HepG2 (cell line): ENCODE results near the gene GOT1. TPM values are rescaled to one million over a fixed set of nuclear protein-coding genes. Genes with fewer than 3 reads are reported as not detected.

Experiments
- ATAC-seq: fragments of 200-7000 bp; cut with Tn5 transposase; 3 replicates; pipeline ENCODE4 v1.9.1; 2020; ENCODE audit warnings: mild to moderate bottlenecking, moderate library complexity
- BruUV-seq: library from RNA; stranded (reverse); fragments of 400-500 nt; replicated peaks from 2 replicates; lab custom pipeline; 2021; lab: Mats Ljungman, UMichigan
- CTCF ChIA-PET: fragments of 300-600 bp; formaldehyde crosslinking; extraction: SDS; loops from one replicate; lab custom pipeline; 2021; ENCODE audit warnings: low total read pairs, inconsistent platforms, low intra/inter-chr PET ratio; lab: Yijun Ruan, JAX
- POLR2A ChIA-PET: fragments of 350-600 bp; sonication (Branson Sonifier 250); formaldehyde crosslinking; loops from one replicate; lab custom pipeline; 2020; ENCODE audit warnings: antibody characterized with exemption, inconsistent platforms; lab: Yijun Ruan, JAX
- DNase-seq: peaks from one replicate; pipeline ENCODE4 v3.0.0-alpha.2; 2015; ENCODE audit warnings: low spot score
- FAIRE-seq: peaks from 3 replicates; lab custom pipeline; 2011; peaks lifted over from hg19 to GRCh38; lab: Jason Lieb, UNC
- H2AFZ ChIP-seq: one replicate; pipeline ENCODE4 v1.6.1; 2011; ENCODE audit warnings: low read length, inconsistent platforms
- H3K27ac ChIP-seq: fragments of 300-600 bp; 3 replicates; pipeline ENCODE4 v1.8.0; 2011; ENCODE audit warnings: mixed run types, mild to moderate bottlenecking, mixed read lengths, low read length, inconsistent platforms; ENCODE audit not compliant: insufficient read depth; ENCODE audit errors: extremely low read length
- H3K27me3 ChIP-seq, 2 experiments: fragments of 200-600 bp in 1 of 2; 2 replicates in 1 of 2; 3 replicates in 1 of 2; pipeline versions ENCODE4 v1.6.0 to v1.8.0; 2011; ENCODE audit warnings: low read length in 2 of 2, mild to moderate bottlenecking in 2 of 2, moderate library complexity in 2 of 2, inconsistent platforms in 1 of 2; ENCODE audit not compliant: insufficient read depth in 2 of 2, control insufficient read depth in 1 of 2
- H3K36me3 ChIP-seq, 2 experiments: fragments of 200-600 bp in 1 of 2; replicated peaks in 1 of 2; 2 replicates in 1 of 2; 3 replicates in 1 of 2; pipeline versions ENCODE4 v1.5.1 to v1.8.0; 2011; ENCODE audit warnings: low read length in 2 of 2, inconsistent platforms in 1 of 2; ENCODE audit not compliant: insufficient read depth in 2 of 2, control insufficient read depth in 1 of 2
- H3K4me1 ChIP-seq: 2 replicates; pipeline ENCODE4 v1.5.1; 2012; ENCODE audit warnings: low read length, inconsistent platforms; ENCODE audit not compliant: insufficient read depth
- H3K4me2 ChIP-seq: 2 replicates; pipeline ENCODE4 v1.6.0; 2011; ENCODE audit warnings: low read depth, low read length, inconsistent platforms
- H3K4me3 ChIP-seq, 3 experiments: fragments of 200-600 bp in 1 of 3; sonication (generic), shearing (Covaris generic) in 1 of 3; replicated peaks in 1 of 3; 2 replicates each; pipeline ENCODE4 v1.5.1; 2011 to 2016; ENCODE audit warnings: low read length in 3 of 3, inconsistent platforms in 2 of 3, low read depth in 2 of 3, mild to moderate bottlenecking in 2 of 3, control low read depth in 1 of 3, mixed read lengths in 1 of 3; ENCODE audit not compliant: insufficient read depth in 1 of 3
- H3K79me2 ChIP-seq: one replicate; pipeline ENCODE4 v1.6.1; 2011; ENCODE audit warnings: low read length, inconsistent platforms; ENCODE audit not compliant: insufficient read depth
- H3K9ac ChIP-seq: 2 replicates; pipeline ENCODE4 v1.6.0; 2011; ENCODE audit warnings: mild to moderate bottlenecking, low read depth, low read length, inconsistent platforms; ENCODE audit not compliant: insufficient read depth
- H3K9me3 ChIP-seq: 2 replicates; pipeline ENCODE4 v1.5.1; 2012; ENCODE audit warnings: mild to moderate bottlenecking, low read length
- H4K20me1 ChIP-seq: 2 replicates; pipeline ENCODE4 v1.6.0; 2011; ENCODE audit warnings: inconsistent platforms, mild to moderate bottlenecking, low read length, moderate library complexity; ENCODE audit not compliant: insufficient read depth
- KDM5B ChIP-seq: sonication (generic); formaldehyde crosslinking; IDR thresholded peaks from 2 replicates; pipeline ENCODE4 v1.4.0; 2020; ENCODE audit warnings: missing genetic modification reagents, mild to moderate bottlenecking, borderline replicate concordance
- RAD21 ChIP-seq: fragments of 450-650 bp; formaldehyde crosslinking; IDR thresholded peaks from 2 replicates; pipeline ENCODE4 v1.5.0; 2020; ENCODE audit warnings: mild to moderate bottlenecking
- RNF219 ChIP-seq: sonication (generic); formaldehyde crosslinking; IDR thresholded peaks from 2 replicates; pipeline ENCODE4 v1.5.0; 2020; ENCODE audit warnings: mild to moderate bottlenecking, missing genetic modification reagents
- SMC3 ChIP-seq: IDR thresholded peaks from 2 replicates; pipeline ENCODE4 v1.6.1; 2011; ENCODE audit warnings: low read length, improper control_type of control experiment
- STAG1 ChIP-seq: sonication (generic); formaldehyde crosslinking; IDR thresholded peaks from 2 replicates; pipeline ENCODE4 v1.4.0; 2020; ENCODE audit warnings: missing genetic modification reagents
- TFE3 ChIP-seq: IDR thresholded peaks from 2 replicates; pipeline ENCODE4 v1.6.1; 2016
- ZNF280D ChIP-seq: sonication (generic); formaldehyde crosslinking; IDR thresholded peaks from 2 replicates; pipeline ENCODE4 v1.5.1; 2020; ENCODE audit warnings: mild to moderate bottlenecking, missing genetic modification reagents
- WGBS: methylation state at CpG from one replicate; pipeline ENCODE4 v1.1.6; 2017; ENCODE audit warnings: low lambda C conversion rate; 5-methylcytosine and 5-hydroxymethylcytosine counted together
- in situ Hi-C: cut with HindIII; loops from 2 replicates; pipeline ENCODE4 v1.10.0; 2017; ENCODE audit warnings: low pct_unique_long_range_greater_than_20kb; ENCODE audit not compliant: extremely low pct_ligation_motif_present
- intact Hi-C: fragments of 100-400 bp; cut with micrococcal nuclease; formaldehyde crosslinking; loops from one replicate; pipeline ENCODE4 v1.10.0; 2022; ENCODE audit not compliant: unreplicated experiment
- polyA plus RNA-seq, 8 experiments: library from polyadenylated mRNA; depleted of rRNA in 3 of 8; stranded (reverse) in 7 of 8; unstranded in 1 of 8; fragments of >200 nt; fragmentation: Illumina TruSeq in 4 of 8; extraction: Trizol in 4 of 8; gene quantifications; 2 replicates each; pipeline versions ENCODE4 v1.2.1 to v1.2.3, GENCODE V29; 2011 to 2016; ENCODE audit warnings: low read depth in 4 of 8, missing spikeins in 1 of 8, mixed read lengths in 1 of 8; ENCODE audit not compliant: insufficient read depth in 1 of 8
- total RNA-seq, 5 experiments: library from RNA; depleted of rRNA; stranded (reverse); fragments of >200 nt; fragmentation: Illumina TruSeq; extraction: Trizol; gene quantifications; 2 replicates each; pipeline ENCODE4 v1.2.3, GENCODE V29; 2016; ENCODE audit warnings: low read depth in 1 of 5
- TF ChIP-seq, protein P1 (sequence below): sonication (generic); formaldehyde crosslinking; IDR thresholded peaks from 2 replicates; pipeline ENCODE4 v1.5.0; 2020; ENCODE audit warnings: mild to moderate bottlenecking, missing genetic modification reagents, moderate library complexity

The GOT1 gene
- total and polyA plus RNA-seq, 2 of the 13 experiments (the other 11 are each of a cell fraction or from before 2014, with no cell fraction given): 81.2 to 102 TPM

DNA sequence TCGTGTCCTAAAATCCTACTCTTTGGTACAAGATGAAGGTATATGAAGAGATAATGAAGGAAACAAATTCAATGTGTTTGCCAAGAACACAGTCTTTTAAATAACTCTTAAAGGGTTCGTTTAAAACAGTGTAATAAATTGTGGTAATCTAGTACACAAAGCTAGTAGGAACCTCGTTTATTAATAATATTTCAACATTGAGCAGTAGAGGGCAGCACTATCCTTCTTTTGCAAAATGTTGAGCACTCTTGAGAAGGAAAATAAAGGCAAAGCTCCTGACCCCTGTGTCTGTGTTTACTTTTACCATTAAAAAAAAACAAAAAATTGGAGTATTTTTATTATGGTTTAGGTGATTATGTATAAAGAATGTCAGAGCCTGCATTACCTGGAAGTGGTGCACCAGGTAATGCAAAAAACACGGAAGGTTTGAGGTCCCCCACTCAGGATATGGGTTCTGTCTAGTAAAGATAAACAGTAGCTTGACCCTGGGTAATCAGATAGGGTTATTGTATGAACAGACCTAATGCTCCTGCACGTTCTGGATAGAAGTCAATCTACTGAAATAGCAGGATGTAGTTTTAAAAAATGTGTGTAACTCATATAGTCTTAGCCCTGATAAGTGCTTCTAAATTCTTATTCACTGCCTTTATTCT, 5.7 kb upstream of the GOT1 start (continued):
- TF ChIP-seq RNF219: no peak
- TF ChIP-seq, protein P1, sequence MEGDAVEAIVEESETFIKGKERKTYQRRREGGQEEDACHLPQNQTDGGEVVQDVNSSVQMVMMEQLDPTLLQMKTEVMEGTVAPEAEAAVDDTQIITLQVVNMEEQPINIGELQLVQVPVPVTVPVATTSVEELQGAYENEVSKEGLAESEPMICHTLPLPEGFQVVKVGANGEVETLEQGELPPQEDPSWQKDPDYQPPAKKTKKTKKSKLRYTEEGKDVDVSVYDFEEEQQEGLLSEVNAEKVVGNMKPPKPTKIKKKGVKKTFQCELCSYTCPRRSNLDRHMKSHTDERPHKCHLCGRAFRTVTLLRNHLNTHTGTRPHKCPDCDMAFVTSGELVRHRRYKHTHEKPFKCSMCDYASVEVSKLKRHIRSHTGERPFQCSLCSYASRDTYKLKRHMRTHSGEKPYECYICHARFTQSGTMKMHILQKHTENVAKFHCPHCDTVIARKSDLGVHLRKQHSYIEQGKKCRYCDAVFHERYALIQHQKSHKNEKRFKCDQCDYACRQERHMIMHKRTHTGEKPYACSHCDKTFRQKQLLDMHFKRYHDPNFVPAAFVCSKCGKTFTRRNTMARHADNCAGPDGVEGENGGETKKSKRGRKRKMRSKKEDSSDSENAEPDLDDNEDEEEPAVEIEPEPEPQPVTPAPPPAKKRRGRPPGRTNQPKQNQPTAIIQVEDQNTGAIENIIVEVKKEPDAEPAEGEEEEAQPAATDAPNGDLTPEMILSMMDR (CRISPR knock-in tag): peak; percentile 69

GRCh38 chr10:99433378-99434020, 3.1 kb upstream of the GOT1 start:
- CTCF ChIA-PET: interaction anchor here (3.2 kb wide), 1 partner anchor 42 kb away, joined by 19 read pairs; no protein-coding TSS in a partner anchor
- no peak overlapping the region for H3K4me3 ChIP-seq
- WGBS: 7% methylated on average over 1 of the region's 1 CpG
- peaks cover 34% of the 10 kb centered on the region for H3K79me2 ChIP-seq
- H2AFZ ChIP-seq: no peak overlapping the region
- H3K9ac ChIP-seq: no peak overlapping the region
- H3K27me3 ChIP-seq: no peaks in the 10 kb centered on the region; a peak in 1 of 5 replicates
- H3K4me1 ChIP-seq: peaks cover 36% of the 10 kb centered on the region
- POLR2A ChIA-PET: no interaction called here
- no peaks in the 10 kb centered on the region for H3K9me3 ChIP-seq
- in situ Hi-C loops (loop anchor here (5.0 kb wide), 2 partner anchors 41 to 179 kb away; no protein-coding TSS in a partner anchor), intact Hi-C loops (loop anchor here (1.0 kb wide), 1 partner anchor 41 kb away; no protein-coding TSS in a partner anchor)
- BruUV-seq: no TSS peak
- FAIRE-seq (peak; percentile 72), ATAC-seq (no peak), DNase-seq (no peak)
- no peaks in the 10 kb centered on the region; the same call in 1 of the 2 replicates for H4K20me1 ChIP-seq
- no peak overlapping the region; the same call in 1 of the 2 replicates for H3K4me2 ChIP-seq
- no peaks in the 10 kb centered on the region; a peak in 1 of 5 replicates for H3K36me3 ChIP-seq
- no peak overlapping the region for H3K27ac ChIP-seq
- TF ChIP-seq, protein P1 (CRISPR knock-in tag): peak; percentile 57
- TF ChIP-seq SMC3 (peak; percentile 44), ZNF280D (CRISPR knock-in tag) (no peak), KDM5B (CRISPR knock-in tag) (no peak), RAD21 (CRISPR knock-in tag) (0 out of 2 replicates have a peak, but pooled peaks have one; percentile 31), TFE3 (CRISPR knock-in tag) (no peak), STAG1 (CRISPR knock-in tag) (peak; percentile 52)
